SW480 (cell line): Measurements from ENCODE around the gene UBE2QL1.
A peak's percentile ranks its signal among the peaks of the same experiment; 100 is the strongest.

Experiments used
- DNase-seq: peaks from one replicate; pipeline ENCODE4 v3.0.0-alpha.2; 2016; ENCODE audit warnings: low spot score

Gene UBE2QL1

DNA sequence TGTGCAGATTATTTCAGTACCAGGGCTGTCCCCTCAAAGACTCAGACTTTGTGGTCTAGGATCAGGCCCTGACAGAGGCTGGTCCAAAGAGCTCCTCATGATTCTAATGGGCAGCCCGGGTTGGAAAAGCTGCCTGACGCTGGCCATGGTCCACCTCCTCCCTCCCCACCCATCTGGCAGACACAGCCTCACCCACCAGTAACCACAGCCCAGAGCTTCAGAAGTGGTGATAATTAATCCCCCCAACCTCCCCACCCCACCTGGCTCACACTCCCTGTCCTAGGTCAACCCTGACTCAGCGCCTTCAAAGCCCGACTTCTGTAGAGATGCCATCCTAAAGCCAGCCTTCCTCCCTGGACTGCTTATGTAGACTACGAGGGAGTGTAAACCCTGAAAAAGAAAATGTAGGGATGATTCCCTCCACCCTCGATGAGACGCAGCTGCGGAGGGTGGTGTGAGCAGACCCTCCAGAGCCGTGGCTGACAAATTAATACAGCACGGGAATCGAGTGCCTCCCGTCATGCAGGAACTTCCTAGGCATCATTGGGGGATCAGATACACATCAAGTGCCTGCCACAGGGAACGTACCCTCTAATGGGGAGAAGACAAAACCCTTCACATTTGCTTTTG is 7.0 kb downstream of the UBE2QL1 start:
- peak; percentile 73 for DNase-seq

GRCh38 chr5:6456766-6457370 is 8.2 kb downstream of the UBE2QL1 start:
- no peak for DNase-seq

- no peak for DNase-seq
These were observed 8.9 kb downstream of the UBE2QL1 start for GRCh38 chr5:6457592-6457991.

GRCh38 chr5:6458833-6459232 is 10.2 kb downstream of the UBE2QL1 start:
- DNase-seq = no peak

DNA sequence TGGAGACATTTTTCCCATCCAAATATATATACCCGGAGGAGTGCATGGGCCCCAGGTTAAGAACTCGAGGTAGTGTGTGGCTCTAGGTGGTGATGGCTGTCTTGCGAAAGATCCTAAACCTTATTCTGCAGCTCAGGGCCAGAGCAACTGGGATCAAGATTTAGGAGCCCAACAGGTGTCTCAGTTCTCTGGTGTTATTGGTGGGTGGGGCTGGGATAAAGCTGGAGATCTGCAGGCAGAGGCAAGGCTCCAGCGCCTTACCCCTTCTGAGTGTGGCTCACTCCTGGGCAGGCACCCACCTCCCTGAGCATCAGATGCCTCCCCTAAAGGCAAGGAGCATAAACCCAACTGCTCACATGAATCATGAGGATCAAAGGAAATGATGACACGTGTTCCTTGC is 11.2 kb downstream of the UBE2QL1 start:
- no peak for DNase-seq

GRCh38 chr5:6461006-6461405 is 12.3 kb downstream of the UBE2QL1 start:
- no peak for DNase-seq

GRCh38 chr5:6461793-6462650 is 13.4 kb downstream of the UBE2QL1 start:
- DNase-seq = no peak

- no peak for DNase-seq
These were observed 14.0 kb downstream of the UBE2QL1 start for GRCh38 chr5:6462671-6463070.

DNA sequence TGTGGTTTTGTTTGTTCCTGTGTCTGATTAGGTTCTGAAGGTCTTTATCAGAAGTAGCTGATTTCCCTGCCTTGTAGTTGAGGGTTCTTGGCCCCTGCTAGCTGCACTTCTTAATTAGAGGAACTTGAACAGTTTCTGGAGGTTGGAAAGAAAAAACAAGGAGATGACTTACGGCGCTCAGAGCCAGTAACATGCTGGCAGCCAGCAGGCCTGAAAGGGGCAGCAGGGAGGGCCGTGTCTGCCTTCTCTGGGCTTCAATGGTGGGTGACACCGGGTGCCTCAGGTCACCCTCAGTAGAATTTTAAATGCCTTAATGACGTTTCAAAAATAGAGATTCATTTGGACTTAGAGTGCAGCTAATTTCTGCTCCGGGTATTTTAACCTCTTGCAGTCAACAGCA is 15.8 kb downstream of the UBE2QL1 start:
- no peak for DNase-seq

- DNase-seq = no peak
These were observed 17.5 kb downstream of the UBE2QL1 start for GRCh38 chr5:6465831-6466790.

GRCh38 chr5:6466975-6467567 is 18.4 kb downstream of the UBE2QL1 start:
- DNase-seq = no peak

DNA sequence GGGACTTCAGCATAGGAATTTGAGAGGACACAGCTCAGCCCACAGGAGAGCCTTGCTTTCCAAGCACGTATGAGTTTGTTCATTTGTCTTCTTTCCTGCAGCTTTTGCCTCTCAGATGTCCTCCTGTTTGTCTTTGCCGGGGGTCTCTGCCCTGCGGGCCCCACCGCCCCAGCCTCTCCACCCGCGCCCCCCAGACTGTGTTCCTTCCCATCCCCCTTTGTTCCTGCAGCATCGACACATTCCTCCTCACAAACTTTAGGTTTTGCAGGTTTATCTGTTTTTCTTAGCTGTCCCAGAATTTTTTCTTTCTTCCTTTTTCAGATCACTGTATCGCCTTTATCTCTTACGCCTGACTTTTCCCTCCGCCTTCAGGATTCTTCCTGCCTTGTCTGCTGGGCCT is 18.9 kb downstream of the UBE2QL1 start:
- no peak for DNase-seq

DNA sequence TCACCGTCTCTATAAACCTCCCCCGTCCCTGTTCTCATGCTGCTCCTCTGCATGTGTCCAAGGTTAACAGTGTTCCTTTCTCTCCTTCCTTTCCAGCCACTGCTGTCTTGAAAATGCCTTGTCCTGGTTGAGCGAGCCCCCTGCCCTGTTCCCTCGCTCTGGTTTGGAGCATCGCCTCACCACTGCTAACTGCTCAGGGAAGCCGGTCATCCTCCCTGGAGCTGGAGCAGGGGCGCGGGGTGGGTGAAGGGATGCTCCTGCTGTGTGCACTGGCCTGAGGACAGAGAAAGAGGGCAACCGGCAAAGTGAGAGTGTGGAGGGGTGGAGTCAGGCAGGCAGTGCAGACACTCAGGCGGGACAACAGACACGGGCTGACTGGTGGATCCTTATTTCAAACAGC is 19.4 kb downstream of the UBE2QL1 start:
- no peak for DNase-seq

DNA sequence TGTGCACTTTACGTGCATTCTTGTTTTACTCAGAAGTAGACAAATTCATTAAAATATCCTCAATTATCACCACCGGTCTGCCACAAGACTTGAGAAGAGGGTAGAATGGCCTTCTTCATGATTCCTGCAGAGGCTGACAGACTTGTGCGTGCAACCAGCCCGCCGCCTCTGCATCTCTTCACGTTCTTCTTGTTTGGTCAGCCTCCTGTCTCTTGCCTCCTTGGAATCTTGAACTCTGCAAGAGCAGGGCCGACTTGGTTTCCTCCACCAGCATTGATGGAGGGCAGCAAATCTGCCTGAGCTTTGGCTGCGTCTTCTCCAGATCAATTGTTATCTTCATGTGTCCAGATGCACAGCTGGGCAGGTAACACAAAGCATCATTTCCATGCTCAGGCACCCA is 20.2 kb downstream of the UBE2QL1 start:
- no peak for DNase-seq

DNA sequence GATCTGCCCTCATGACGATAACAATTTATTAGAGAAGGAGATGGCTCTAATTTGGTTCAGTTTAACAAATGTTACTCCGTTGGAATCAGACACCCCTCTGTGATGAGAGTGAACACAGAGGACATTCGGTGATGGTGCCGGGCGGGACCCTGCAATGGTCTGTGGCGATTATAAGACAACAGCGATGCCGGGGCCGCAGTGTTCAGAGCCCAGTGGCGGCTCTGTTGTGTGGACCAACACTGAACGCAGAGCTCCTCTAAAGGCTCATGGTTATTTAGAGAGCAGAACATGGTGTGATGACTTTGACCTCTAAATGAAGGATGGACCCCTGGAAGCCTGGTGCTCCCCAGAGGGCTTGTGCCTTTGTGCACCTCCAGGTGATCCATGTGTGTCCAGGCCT is 21.2 kb downstream of the UBE2QL1 start:
- DNase-seq = no peak

DNA sequence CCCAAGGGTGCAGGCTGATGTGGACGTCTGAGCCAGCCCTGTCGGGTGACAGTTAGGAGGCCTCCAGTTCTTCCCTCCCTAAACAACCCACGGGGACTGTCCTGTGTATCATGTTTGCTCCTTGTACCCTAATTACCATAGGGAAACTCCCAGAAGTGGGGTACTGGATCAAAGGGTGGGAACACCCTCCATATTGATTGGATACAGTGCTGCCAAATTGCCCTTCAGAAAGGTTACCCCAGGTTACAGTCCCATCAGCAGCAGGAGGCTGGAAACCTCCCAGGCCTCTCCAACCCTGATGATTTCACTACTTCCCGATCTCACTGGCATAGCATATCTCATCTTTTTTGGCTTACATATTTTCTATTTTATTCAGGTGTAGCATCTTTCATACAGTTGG is 22.0 kb downstream of the UBE2QL1 start:
- DNase-seq = no peak

DNA sequence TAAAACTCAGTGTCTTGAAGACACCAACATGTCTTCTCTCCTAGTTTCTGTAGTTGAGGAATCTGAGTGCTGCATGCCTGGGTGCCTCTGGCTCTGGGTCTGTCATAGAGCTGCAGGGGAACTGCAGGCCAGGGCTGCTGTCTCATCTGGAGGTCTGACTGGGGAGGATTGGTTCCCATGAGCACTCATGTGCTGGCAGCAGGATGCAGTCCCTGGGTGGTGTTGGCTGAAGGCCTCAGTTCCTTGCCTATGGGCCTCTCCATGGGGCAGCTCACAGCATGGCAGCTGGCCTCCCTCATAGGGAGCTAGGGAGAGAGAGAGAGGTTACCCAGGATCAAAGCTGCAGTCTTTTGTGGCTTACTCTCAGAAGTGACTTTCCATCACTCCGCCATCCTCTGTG is 22.6 kb downstream of the UBE2QL1 start:
- DNase-seq = no peak

- DNase-seq = no peak
These were observed 24.1 kb downstream of the UBE2QL1 start for GRCh38 chr5:6472792-6473191.

DNA sequence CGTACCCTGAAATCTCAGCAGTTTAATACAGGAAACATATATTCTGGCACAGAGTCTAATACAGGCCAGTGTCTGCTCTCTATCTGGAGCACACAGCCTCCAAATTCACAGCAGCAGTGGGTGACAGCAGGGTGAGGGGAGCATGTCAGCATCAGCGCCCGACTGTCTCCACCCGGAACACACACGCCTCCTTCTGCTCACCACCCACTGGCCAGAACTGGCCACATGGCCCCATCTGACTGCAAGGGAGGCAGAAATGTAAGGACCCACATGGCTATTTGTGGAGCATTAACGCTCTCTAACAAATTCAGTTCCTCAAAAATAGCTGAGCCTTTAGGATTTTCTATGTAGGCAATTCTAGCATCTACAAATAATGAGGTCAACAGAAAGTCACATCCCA is 24.6 kb downstream of the UBE2QL1 start:
- DNase-seq = no peak

GRCh38 chr5:6475626-6476312 is 27.1 kb downstream of the UBE2QL1 start:
- peak; percentile 23 for DNase-seq

GRCh38 chr5:6476313-6476661 is 27.6 kb downstream of the UBE2QL1 start:
- DNase-seq = no peak
